CD4-positive, alpha-beta T cell treated with Interleukin-2 at 100 ng/mL for 4 hours (primary cell): Measurements from ENCODE around the gene OTUD4.
"Not testable (repeated sequence)": the region's sequence is repeated elsewhere in the genome, so short reads cannot be mapped to it uniquely, and the experiment has no call there.

Source experiments
- DNase-seq: peaks from one replicate; pipeline ENCODE4 v3.0.0-alpha.2; 2020; ENCODE audit warnings: low spot score

OTUD4 gene

DNA sequence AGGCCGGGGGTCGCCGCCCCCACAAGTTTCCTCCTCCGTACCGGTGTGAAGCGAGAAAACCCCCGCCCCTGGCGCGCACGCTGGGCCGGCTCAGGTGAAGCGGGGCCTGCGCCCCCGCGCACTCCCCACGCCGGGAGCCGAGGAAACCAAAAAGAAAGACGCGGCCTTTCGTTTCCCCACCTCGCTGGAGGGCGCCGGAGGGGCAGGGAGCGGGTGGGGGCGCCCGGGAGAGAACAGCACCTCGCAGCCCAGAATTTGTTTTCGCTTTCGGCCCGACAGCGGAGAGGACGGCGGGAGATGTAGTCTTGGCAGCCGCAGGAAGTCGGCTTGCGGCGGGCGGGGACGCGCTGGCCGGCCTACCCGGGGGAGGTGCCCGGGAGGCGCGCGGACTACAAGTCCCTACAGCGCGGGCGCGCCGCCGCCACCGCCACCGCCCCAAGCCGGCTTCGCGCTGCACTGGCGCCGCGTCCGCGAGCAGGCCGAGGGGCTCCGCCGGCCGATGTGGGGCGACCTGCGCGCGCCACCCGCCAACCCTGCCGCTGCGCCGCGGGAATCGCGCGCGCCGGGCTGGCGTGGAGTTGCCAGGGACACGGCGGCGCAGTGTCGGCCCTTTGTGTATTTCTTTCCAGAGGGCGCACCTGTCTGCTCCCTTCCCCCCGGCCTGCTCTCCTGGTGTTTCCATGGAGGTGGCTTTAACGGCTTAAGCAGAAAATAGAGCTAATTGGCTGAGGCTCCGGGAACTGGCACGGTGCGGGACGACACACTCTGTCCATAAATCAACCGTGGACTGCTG, at the start of gene OTUD4:
Gene OTUD4 (minus strand): TSS at position 292 of the 793 bp plus-strand sequence. CDS start 616 bp downstream, outside the sequence.
- DNase-seq, result peak; percentile 96

GRCh38 chr4:145223228-145223627, 42.8 kb upstream of the OTUD4 start:
- DNase-seq, result not testable (repeated sequence)

- not testable (repeated sequence) for DNase-seq
Measured at GRCh38 chr4:145221529-145221928, 41.1 kb upstream of the OTUD4 start.

- DNase-seq, result no peak
Measured at GRCh38 chr4:145219090-145219489, 38.7 kb upstream of the OTUD4 start.

DNA sequence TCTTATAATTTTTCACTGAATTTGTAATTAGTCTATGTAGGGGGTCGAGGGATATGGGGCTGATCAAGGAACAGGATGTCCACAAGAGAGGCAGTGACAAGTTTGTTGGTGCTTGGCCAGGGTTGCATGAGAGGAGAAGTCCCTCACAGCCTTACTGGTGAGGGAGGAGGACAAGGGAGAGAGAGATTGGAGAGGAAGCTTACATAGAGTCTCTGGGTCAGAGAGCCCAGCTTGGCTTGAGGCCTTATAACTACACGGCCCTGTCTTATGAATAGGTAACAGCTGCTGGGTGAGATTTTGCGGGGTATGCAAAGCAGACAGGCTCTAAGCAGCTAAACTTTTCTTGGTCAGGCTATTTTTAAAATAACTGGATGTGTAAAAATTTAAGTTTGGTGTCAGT, 37.9 kb upstream of the OTUD4 start:
- no peak for DNase-seq

- DNase-seq, result no peak
Measured at GRCh38 chr4:145217349-145217748, 37.0 kb upstream of the OTUD4 start.

DNA sequence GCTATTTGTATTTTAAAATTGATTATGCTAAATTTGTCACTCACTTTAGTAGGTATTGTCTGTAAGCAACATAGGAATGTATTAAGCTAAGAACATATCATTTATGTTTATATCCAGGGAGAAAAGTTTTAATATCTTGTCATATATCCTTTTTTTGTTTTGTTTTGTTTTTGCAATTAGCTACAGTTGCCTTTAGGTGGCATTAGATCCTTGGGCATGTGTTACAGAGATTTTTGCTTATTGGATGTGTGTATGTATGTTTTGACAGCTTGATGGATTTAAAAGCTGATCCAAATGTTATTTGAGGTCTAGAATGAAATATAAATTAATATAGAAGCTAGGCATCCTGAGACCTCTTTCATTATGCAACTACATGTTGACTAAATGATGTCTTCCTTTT, 36.1 kb upstream of the OTUD4 start:
- no peak for DNase-seq

DNA sequence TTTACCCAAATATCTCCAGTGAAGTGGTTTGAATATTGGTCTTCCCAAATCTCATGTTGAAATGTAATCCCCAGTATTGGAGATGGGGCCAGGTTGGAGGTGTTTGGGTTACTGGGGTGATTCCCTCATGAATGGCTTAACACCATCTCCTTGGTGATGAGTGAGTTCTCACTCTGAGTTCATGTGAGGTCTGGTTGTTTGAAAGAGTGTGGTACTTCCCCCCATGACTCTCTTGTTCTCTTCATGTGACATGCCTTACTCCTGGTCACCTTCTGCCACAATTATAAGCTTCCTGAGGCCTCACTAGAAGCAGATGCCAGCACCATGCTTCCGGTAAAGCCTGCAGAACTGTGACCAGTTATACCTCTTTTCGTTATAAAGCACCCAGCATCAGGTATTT, 32.9 kb upstream of the OTUD4 start:
- DNase-seq, result no peak

GRCh38 chr4:145207934-145208333, 27.5 kb upstream of the OTUD4 start:
- no peak for DNase-seq

DNA sequence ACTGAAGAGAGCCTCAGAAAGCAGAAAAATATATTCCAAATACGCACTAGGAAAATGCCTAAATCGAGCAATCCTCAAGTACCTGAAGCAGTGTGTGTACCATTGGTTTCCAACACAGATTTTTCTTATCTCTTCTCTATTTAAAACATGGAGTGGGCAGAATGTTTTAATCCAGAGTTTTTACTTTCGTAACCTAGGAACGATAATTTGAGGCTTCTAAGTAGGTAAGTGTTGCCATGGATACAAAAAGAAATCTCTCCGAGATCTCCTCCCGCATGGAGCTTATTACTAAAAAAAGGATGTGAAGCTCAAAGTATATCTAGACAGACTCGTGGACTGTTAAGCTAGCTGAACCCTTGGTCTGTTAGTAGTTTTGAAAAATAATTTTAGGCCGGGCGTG, 23.0 kb upstream of the OTUD4 start:
- no peak for DNase-seq

- no peak for DNase-seq
Measured at GRCh38 chr4:145200366-145200765, 20.0 kb upstream of the OTUD4 start.

DNA sequence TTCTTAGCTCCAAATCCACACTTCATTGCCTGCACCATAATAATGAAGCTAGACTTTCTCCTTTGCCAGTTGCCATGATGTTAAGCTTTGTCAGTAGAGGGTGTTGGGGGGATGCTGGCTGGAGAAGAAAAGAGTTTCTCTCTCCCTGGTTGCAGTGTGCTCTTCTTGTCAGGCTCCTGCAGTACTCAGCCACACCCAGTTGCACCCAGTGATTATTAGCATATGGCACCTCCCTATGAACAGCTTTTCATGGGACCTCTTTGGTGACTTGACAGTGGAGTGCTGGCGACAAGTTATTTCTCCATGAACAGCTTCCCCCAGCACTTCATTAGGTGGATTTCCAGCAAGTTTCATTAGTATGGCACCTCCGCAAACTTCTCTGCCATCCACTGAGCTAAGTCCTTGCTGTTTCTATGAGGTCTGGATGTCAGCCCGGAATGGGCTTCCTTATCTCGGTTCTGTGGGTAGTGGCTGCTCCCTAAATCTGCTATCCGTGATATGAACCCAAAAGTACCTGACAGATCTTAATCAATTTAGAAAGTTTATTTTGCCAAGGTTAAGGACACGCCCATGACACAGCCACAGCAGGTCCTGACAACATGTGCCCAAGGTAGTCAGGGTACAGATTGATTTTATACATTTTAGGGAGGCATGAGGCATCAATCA, 18.8 kb upstream of the OTUD4 start:
- no peak for DNase-seq

DNA sequence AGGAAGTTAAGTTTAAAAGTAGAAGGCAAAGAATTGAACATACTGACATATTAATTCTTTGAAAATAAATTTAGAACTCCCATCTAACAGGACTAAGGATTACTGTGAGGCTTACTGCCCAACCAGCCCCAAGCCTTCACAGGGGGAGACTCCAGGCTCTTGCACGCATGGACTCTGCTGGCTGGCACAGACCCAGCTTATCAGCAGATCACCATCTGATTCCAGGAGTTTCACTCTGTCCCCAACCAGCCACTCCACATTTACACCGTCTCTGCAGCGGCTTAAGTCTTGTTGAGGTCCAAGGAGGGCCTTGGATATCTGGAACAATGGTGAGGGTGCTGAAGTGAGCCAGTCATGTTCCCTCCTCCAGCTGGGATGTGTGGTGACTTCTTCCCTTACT, 16.4 kb upstream of the OTUD4 start:
- DNase-seq, result no peak

DNA sequence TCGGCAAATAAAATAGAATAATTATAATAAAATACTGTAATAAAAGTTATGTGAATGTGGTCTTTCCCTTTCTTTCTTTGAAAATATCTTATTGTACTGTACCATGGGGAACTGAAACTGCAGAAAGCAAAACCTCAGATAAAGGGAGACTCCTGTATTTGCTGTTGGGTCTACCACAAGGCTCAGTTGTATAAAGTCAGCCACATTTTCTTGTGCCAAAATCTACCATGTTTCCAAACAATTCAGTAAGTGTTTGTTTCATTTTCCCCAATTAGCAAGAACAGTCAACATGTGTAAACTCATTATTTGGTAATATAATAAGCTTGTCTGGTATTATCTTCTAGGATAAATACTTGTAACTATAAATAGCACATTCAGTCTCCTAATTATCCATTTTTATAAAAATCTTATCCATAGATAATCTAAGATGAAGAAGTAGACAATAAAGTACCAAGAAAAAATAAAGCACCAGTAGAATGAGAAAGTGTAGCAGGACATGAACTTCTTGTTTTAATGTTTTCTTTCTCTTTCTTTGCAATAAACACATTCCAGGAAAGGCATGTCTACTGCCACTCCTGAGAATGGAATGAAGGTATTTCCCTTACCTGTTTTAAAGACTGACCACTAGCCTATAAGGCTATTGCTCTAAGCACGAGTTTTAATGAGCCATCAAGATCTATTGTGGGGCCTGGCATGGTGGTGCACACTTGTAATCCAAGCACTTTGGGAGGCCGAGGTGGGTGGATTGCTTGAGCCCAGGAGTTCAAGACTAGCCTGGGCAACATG, 15.0 kb upstream of the OTUD4 start:
- DNase-seq, result no peak

DNA sequence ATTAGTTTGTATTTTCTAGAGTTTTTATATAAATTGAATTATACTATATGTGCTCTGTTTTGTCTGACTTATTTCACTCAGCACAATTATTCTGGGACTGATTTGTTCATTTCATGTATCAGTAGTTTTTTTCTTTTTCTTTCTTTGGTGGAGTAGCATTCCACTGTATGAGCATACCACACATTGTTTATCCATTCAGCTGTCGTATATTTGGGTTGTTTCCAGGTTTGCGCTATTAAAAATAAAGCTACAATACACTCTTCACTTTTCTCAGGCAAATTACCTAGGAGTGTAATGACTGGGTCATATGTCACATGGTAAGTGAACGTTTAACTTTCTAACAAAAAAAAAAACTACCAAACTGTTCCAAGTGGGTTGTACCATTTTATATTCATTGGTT, 9.6 kb upstream of the OTUD4 start:
- DNase-seq, result no peak

DNA sequence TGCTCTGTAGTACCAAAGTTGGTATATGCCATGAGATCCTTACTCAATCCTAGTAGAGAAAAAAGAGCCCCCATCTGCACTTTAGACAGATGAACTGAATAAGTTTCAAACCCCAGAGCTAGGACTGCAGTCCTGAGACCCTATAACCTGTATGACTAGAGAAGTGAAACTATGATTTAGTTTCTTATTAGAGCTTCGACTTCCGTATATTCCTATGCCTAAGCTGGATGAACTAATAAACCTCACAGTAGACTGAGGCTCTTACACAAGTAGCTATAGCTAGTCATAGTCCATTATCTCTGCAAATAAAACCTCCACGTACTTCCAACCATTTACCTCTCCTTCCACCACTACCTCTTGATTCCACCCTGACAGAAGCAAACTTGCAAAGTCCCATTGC, 6.3 kb upstream of the OTUD4 start:
- DNase-seq, result no peak

DNA sequence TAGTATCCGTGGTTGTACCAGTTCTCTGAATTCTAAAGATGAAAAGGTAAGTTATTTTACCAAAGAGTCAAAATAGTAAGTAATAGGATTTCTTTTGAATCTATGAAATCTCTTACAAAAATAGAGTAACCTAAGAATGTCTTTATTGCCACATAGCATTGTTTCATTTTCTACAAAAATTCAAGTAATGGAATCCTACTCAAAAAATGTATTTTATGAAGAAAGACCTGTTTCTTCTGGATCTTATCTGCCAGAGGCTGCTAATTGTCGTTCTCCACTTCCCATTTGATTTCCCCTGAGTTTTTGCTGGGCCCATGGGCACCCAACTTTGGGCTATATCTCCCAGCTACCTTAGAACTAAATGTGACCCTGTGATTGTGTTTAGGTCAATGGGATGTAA, 3.2 kb upstream of the OTUD4 start:
- no peak for DNase-seq

- DNase-seq, result no peak
Measured at GRCh38 chr4:145183023-145183422, 2.6 kb upstream of the OTUD4 start.

DNA sequence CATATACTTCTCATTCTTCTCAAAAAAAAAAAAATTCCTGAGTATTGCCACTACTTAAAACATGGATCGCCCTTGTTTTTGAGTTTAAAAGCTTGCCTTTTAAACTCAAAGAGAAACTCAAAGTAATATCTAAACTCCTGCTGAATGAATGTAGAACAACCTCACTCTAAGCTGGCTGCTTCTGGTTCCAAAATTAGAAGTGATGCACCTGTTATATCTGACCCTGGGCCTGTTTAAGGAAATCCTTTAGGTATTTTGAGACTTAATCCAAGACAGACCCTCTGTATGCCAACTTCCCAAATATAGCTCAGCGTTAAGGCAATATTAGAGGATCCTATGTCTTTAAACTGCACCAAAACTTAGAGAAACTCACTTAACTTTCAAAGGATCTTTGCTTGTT, 1.8 kb upstream of the OTUD4 start:
- DNase-seq, result no peak

DNA sequence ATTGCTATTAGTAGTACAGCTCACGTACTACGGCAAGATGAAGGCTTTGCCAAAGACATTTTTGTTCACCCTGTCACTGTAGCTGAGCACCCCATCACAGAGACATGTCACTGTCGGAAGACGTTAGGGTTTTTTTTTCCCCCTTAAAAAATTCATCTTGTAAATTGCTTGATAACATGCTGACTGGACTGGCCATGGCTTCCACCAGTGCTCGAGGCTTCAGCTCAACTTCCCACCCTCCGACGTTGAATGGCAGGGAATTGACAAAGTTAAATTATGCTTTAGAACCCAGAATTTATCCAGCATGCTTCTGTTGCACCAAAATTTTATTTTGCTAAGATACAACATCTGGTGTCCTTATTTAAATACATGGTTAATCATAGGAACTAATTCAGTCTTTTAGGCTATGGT, 707 bp upstream of the OTUD4 start:
- no peak for DNase-seq

- DNase-seq, result not testable (repeated sequence)
Measured at GRCh38 chr4:145179861-145180297, 510 bp downstream of the OTUD4 start.

DNA sequence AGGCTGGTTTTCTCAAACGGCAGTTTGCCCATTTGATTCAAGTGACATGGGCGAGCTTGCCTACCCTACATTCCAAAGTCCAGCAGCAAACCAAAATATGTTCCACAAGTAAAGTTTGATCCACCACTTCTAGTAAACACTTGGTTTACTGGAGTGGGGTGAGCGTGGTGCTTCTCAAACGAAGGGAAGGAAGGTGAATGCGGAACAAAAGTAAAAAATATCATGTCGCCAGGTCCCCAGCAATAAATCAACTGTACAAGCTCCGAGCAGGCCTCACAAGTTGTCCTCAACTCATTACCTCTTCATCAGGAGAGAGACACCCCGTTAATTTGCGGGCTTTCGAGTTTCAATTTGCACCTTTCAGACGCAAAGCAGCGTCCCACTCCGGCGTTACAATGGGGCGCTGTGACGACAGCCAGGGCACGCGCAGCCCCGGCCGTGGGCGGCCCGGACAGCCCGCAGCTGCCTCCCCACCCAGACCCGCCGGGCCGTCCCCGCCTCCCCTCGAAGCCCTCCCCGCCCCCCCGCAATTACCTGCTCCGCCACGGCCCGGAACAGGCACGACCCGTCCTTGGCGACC, 1.0 kb downstream of the OTUD4 start:
- peak; percentile 72 for DNase-seq
